IMR-90 (cell line): ENCODE results near the gene PTPRK.

Experiments used
- CEBPB ChIP-seq: IDR thresholded peaks from 2 replicates; pipeline ENCODE4 v1.6.1; 2012; ENCODE audit warnings: low read depth, low read length, improper control_type of control experiment
- FOS ChIP-seq: fragments of 150-350 bp; IDR thresholded peaks from 2 replicates; pipeline ENCODE4 v1.6.1; 2016; ENCODE audit warnings: low read depth, low read length
- MAFK ChIP-seq: IDR thresholded peaks from 2 replicates; pipeline ENCODE4 v1.6.1; 2012; ENCODE audit warnings: low read depth, low read length, improper control_type of control experiment
- MXI1 ChIP-seq: IDR thresholded peaks from 2 replicates; pipeline ENCODE4 v1.6.1; 2012; ENCODE audit warnings: low read depth, mild to moderate bottlenecking, low read length, moderate library complexity, borderline replicate concordance
- POLR2A ChIP-seq: IDR thresholded peaks from 2 replicates; pipeline ENCODE4 v1.6.1; 2012; ENCODE audit warnings: mild to moderate bottlenecking, low read depth, low read length
- RAD21 ChIP-seq: IDR thresholded peaks from 2 replicates; pipeline ENCODE4 v1.6.1; 2012; ENCODE audit warnings: low read length, improper control_type of control experiment
- SMC3 ChIP-seq: fragments of 150-350 bp; IDR thresholded peaks from 2 replicates; pipeline ENCODE4 v1.6.1; 2016; ENCODE audit warnings: low read depth, mild to moderate bottlenecking, antibody characterized with exemption, low read length, moderate library complexity
- TF ChIP-seq, protein P1 (sequence below): conservative IDR thresholded peaks from 2 replicates; pipeline ENCODE4 v1.5.1; 2012; ENCODE audit warnings: mild to moderate bottlenecking, low read depth, low read length, improper control_type of control experiment
- TF ChIP-seq, protein P2 (sequence below): fragments of 150-350 bp; IDR thresholded peaks from 2 replicates; pipeline ENCODE4 v1.6.1; 2017; ENCODE audit warnings: mild to moderate bottlenecking, antibody characterized with exemption, low read length, low read depth
- TF ChIP-seq, protein P3 (sequence below): fragments of 150-350 bp; IDR thresholded peaks from 2 replicates; pipeline ENCODE4 v1.6.1; 2016; ENCODE audit warnings: low read depth, mild to moderate bottlenecking, low read length, moderate library complexity, borderline replicate concordance

DNA sequence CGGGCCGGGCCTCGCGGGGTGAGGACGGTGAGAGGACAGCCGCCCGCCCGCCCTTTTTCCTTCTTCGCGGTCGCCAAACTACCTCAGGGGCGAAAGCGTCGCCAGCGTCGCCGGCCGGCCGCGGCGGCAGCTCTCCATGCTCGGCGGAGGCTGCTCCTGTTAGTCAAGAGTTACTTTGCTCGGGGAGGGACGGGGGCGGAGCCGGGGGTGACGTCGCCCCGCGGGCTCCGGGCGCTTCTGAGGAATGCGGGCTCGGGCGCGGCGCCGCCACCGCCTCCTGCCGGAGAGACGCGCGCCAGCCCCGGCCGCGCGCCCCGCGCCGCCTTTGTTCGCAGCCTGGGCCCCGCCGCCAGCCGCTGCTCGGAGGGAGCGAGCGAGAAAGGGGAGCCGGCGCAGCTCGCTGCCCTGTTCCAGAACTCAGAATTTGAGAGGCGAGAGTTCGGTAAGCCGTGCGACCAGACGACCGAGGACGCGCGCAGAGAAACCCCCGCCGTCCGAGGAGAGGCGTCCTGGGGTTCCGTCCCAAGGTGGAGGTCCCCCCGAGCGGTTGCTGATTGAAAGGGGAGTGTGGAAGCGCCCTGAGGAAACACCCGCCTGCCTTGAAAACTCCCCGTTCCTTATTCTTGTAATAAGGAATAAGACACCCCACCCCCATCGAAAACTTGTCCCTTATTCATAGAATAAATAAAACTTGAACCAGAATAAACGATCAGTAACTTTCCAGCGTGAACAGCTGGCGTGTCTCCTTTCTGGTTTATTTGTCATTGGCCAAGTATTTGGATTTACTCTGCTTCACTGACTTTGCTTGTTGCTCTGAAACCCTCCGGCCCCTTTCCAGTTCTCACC, at the start of gene PTPRK:
- TF ChIP-seq RAD21 (peak; percentile 53), FOS (no peak), SMC3 (peak; percentile 55), POLR2A (peak; percentile 90), CEBPB (no peak), MAFK (no peak), MXI1 (peak; percentile 54; the same call in 1 of the 2 replicates)
- TF ChIP-seq, protein P1, sequence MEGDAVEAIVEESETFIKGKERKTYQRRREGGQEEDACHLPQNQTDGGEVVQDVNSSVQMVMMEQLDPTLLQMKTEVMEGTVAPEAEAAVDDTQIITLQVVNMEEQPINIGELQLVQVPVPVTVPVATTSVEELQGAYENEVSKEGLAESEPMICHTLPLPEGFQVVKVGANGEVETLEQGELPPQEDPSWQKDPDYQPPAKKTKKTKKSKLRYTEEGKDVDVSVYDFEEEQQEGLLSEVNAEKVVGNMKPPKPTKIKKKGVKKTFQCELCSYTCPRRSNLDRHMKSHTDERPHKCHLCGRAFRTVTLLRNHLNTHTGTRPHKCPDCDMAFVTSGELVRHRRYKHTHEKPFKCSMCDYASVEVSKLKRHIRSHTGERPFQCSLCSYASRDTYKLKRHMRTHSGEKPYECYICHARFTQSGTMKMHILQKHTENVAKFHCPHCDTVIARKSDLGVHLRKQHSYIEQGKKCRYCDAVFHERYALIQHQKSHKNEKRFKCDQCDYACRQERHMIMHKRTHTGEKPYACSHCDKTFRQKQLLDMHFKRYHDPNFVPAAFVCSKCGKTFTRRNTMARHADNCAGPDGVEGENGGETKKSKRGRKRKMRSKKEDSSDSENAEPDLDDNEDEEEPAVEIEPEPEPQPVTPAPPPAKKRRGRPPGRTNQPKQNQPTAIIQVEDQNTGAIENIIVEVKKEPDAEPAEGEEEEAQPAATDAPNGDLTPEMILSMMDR, result peak; percentile 69
- TF ChIP-seq, protein P2, sequence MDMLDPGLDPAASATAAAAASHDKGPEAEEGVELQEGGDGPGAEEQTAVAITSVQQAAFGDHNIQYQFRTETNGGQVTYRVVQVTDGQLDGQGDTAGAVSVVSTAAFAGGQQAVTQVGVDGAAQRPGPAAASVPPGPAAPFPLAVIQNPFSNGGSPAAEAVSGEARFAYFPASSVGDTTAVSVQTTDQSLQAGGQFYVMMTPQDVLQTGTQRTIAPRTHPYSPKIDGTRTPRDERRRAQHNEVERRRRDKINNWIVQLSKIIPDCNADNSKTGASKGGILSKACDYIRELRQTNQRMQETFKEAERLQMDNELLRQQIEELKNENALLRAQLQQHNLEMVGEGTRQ, result no peak
- TF ChIP-seq, protein P3, sequence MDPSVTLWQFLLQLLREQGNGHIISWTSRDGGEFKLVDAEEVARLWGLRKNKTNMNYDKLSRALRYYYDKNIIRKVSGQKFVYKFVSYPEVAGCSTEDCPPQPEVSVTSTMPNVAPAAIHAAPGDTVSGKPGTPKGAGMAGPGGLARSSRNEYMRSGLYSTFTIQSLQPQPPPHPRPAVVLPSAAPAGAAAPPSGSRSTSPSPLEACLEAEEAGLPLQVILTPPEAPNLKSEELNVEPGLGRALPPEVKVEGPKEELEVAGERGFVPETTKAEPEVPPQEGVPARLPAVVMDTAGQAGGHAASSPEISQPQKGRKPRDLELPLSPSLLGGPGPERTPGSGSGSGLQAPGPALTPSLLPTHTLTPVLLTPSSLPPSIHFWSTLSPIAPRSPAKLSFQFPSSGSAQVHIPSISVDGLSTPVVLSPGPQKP, result no peak
